Diencephalon (tissue), 1 donor: ENCODE measurements around the gene ORC1. TPM values are rescaled to one million over a fixed set of nuclear protein-coding genes. Genes with fewer than 3 reads are reported as not detected.

Experiments
- total RNA-seq: library from RNA; depleted of rRNA; stranded (reverse); fragments of >200 nt; gene quantifications from one replicate; pipeline ENCODE4 v1.2.3, GENCODE V29; 2014

Gene ORC1
- total RNA-seq: 2.1 TPM

GRCh38 chr1:52404116-52404974 lies at the start of gene ORC1, which contains the start of gene PRPF38A:
Gene ORC1 (minus strand): TSS chr1:52404423. CDS start chr1:52402223, 2,200 bp downstream.
Gene PRPF38A (plus strand): TSS chr1:52404602. CDS start chr1:52404750, 148 bp downstream.

DNA sequence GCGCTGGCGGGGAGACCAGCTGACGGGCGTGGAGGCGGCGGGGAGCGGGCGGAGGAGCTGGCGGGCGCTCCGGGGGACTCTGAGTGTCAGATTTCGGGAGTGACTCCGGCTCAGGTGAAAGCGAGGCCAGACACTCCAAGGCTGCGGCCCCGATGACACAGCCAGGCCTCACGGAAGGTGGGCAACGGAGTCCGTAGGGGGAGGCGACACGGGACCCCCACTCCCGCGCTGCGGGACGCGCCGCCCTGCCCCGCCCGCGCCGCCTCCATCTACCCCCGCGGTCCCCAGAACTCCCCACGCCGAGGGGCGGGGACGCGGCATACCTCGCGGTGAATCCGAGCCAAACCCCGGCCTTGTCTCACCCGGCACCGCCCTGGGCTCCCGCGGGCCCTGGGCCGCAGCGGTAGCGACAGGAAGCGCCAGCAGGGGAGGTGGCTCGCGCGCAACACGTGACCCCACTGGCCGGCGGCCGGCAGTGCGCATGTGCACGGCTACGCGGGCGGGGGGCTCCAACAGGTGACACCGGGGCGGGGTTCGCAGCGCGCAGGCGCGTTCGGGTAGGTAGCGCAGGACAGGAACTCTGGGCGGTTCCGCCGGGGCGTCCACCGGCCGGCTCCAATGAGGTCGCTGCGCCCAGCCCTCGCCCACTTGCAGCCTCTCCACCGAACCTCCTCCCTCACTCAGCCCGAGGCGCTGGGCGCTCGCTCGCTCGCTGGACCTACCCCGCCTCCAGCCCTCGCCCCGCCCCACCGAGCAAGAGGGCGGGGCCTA lies 38.3 kb downstream of the ORC1 start, which contains the start of gene CC2D1B:
Gene CC2D1B (minus strand): TSS at position 460 of the 771 bp plus-strand sequence. CDS start 1,585 bp downstream, outside the sequence.

Other genes with a start within 250 kb of the ORC1 start
- gene CC2D1B, start 38.2 kb downstream of the ORC1 start, total RNA-seq: 10.8 TPM
- gene PRPF38A, start 179 bp upstream of the ORC1 start, total RNA-seq: 19.6 TPM
- 93.2 TPM for gene TUT4, start 148.7 kb upstream of the ORC1 start, total RNA-seq
- gene GPX7, start 197.9 kb upstream of the ORC1 start, total RNA-seq: 27.2 TPM
- gene SHISAL2A, start 228.7 kb upstream of the ORC1 start, total RNA-seq: 0.69 TPM